C4-2B (cell line): Measurements from ENCODE around the gene VIT.

Experiments used
- H3K27ac ChIP-seq: fragments of 450-650 bp; 2 replicates; pipeline ENCODE4 v1.5.1; 2017
- CTCF ChIP-seq: fragments of 450-650 bp; conservative IDR thresholded peaks from 2 replicates; pipeline ENCODE4 v1.5.1; 2017; ENCODE audit warnings: mild to moderate bottlenecking
- ZFX ChIP-seq: fragments of 450-650 bp; IDR thresholded peaks from 2 replicates; pipeline ENCODE4 v1.6.1; 2017

VIT gene

DNA sequence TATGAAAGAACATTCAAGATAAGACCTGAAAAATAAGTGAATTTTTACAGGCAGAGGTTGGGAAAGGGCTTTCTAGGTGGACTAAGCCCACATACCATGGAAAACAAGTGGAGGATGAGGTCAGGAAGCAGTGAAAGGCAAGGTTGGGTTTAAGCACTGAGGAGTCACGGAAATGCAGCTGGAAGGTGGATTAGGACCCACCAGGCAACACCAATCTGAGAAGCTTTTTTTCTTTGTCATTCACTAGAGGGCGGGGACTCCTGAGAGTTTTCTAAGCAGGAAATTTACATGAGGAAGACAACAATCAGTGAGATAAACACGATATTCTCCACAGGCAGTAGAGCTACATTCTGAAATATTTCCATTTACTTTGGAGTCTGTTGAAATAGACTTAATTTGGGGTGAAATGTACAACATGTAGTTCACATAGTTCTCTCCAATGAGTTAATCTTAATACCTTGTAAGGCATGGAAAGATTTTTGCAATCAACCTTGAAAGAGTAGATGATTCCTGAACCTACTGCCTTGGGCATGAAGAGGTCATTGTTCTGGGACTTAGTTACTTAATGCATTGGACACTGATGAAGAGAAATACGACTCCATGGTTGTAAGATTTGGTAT lies 40.7 kb downstream of the VIT start:
- no peak for TF ChIP-seq ZFX
- H3K27ac ChIP-seq: no peak overlapping the region

DNA sequence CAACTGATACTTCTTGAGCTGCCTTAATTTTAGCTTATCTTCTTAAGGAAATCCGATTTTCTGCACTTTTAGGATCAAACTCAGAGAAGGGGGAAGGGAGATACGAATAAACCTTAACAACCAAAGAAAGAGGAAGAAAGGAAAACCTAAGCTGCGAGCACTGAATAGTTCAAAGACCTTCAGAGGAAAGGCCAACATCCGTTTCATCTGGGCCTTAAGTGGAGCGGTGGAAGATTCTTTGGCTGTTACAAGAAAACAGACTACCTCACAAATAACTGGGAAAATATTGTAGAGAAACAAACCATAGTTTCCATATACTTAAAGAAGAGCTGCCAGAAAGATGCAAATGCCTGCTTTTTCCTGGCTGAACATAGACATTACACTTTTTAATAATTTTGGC lies 43.6 kb downstream of the VIT start:
- no peak overlapping the region for H3K27ac ChIP-seq
- TF ChIP-seq CTCF (no peak), ZFX (no peak)

GRCh38 chr2:36741188-36741837 lies 44.8 kb downstream of the VIT start:
- no peak overlapping the region for H3K27ac ChIP-seq
- no peak for TF ChIP-seq CTCF

DNA sequence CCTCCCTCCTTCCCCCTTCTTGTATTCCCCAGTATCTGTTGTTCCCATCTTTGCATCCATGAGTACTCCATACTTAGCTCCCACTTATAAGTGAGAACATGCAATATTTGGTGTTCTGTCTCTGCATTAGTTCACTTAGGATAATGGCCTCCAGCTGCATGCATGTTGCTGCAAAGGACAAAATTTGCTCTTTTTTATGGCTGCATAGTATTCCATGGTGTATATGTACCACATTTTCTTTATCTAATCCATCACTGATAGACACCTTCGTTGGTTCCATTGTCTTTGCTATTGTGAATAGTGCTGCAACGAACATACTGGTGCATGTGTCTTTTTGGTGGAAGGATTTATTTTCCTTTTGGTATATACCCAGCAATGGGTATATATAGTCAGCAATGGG lies 47.4 kb downstream of the VIT start:
- TF ChIP-seq ZFX: no peak
- no peak for TF ChIP-seq CTCF
- no peak overlapping the region for H3K27ac ChIP-seq

- no peak overlapping the region for H3K27ac ChIP-seq
- TF ChIP-seq CTCF (no peak), ZFX (no peak)
These were observed 51.7 kb downstream of the VIT start for GRCh38 chr2:36748166-36748565.

GRCh38 chr2:36750101-36750500 lies 53.6 kb downstream of the VIT start:
- TF ChIP-seq CTCF (no peak), ZFX (no peak)
- H3K27ac ChIP-seq: no peak overlapping the region

DNA sequence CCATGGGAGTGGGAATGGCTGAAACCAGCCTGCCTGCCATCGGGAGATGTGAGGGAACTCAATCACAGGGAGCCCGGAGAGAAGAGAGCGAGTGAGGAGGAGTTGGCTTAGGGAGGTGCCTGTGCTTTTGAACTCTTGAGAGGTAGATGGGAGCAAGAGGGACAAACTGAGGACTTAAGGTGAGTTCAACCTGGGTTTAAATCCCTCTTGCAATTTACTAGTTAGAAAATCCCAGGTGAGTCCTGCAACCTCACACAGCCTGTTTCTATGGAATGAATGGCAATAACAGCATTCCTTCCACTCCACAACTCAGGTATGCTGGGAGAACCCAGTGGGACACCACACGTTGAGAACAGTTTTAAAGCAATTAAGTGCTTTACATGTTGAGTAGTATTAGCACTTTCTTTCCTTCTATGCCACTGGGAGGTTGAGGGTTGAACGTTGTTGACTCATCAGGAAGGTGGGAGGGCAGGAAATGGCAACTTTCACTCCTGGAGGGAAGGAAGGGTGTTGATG lies 57.3 kb downstream of the VIT start:
- TF ChIP-seq ZFX (no peak), CTCF (no peak)
- H3K27ac ChIP-seq: no peak overlapping the region

GRCh38 chr2:36754578-36754977 lies 58.1 kb downstream of the VIT start:
- no peak for TF ChIP-seq CTCF
- no peak for TF ChIP-seq ZFX
- H3K27ac ChIP-seq: no peak overlapping the region
